ENCODE results near the gene TLK1.

Gene TLK1

DNA sequence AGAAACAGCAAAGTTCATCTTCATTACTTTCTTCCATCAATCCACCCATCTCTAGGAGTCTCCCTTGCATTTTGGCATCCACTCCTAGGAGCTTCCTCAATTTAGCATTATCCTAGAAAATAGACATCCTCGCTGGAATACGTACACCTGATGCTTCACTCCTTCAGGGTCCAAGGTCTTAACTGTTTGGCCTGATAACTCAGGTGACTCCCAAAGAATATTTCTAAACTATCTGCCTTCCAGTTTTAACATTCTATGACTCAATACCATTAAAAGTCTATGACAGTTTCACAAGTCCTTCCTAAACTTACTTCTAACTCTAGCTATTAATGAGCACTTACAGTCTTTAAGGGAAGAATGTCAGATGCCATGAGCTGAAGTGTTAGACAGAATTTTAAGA lies 26.5 kb upstream of the TLK1 start:
- H3K27me3 ChIP-seq (ENCODE audit: control insufficient read depth, insufficient read depth, low read length, poor library complexity, severe bottlenecking): no peaks in the 10 kb centered on the region
- no peaks in the 10 kb centered on the region for H3K9me3 ChIP-seq (ENCODE audit: control insufficient read depth, low read length)
- no peaks in the 10 kb centered on the region for H3K36me3 ChIP-seq (ENCODE audit: control insufficient read depth, insufficient read depth, low read length)
- 97 to 98% methylated on average over 2 of the region's 2 CpGs for WGBS, 2 experiments
- H3K4me1 ChIP-seq (ENCODE audit: control insufficient read depth, insufficient read depth, low read length): no peaks in the 10 kb centered on the region
- H3K4me3 ChIP-seq (ENCODE audit: insufficient read depth, low read depth, low read length): no peak overlapping the region
- no peak overlapping the region for H3K27ac ChIP-seq (ENCODE audit: insufficient read depth, low read depth, low read length, poor library complexity, severe bottlenecking)

- Histone ChIP-seq H3K27me3 (ENCODE audit: control insufficient read depth, insufficient read depth, low read length, poor library complexity, severe bottlenecking) (no peaks in the 10 kb centered on the region), H3K27ac (ENCODE audit: insufficient read depth, low read depth, low read length, poor library complexity, severe bottlenecking) (no peak overlapping the region), H3K36me3 (ENCODE audit: control insufficient read depth, insufficient read depth, low read length) (no peaks in the 10 kb centered on the region), H3K4me3 (ENCODE audit: insufficient read depth, low read depth, low read length) (no peak overlapping the region), H3K9me3 (ENCODE audit: control insufficient read depth, low read length) (no peaks in the 10 kb centered on the region), H3K4me1 (ENCODE audit: control insufficient read depth, insufficient read depth, low read length) (no peaks in the 10 kb centered on the region)
- 92 to 96% methylated on average over 3 of the region's 3 CpGs for WGBS, 2 experiments
Observed at GRCh38 chr2:171185941-171186340, 25.2 kb upstream of the TLK1 start.

- Histone ChIP-seq H3K4me3 (ENCODE audit: insufficient read depth, low read depth, low read length) (no peak overlapping the region), H3K27ac (ENCODE audit: insufficient read depth, low read depth, low read length, poor library complexity, severe bottlenecking) (no peak overlapping the region), H3K9me3 (ENCODE audit: control insufficient read depth, low read length) (no peaks in the 10 kb centered on the region), H3K36me3 (ENCODE audit: control insufficient read depth, insufficient read depth, low read length) (no peaks in the 10 kb centered on the region), H3K4me1 (ENCODE audit: control insufficient read depth, insufficient read depth, low read length) (no peaks in the 10 kb centered on the region), H3K27me3 (ENCODE audit: control insufficient read depth, insufficient read depth, low read length, poor library complexity, severe bottlenecking) (no peaks in the 10 kb centered on the region)
- 90 to 97% methylated on average over 2 of the region's 2 CpGs for WGBS, 2 experiments
Observed at GRCh38 chr2:171185165-171185818, 24.6 kb upstream of the TLK1 start.

- Histone ChIP-seq H3K9me3 (ENCODE audit: control insufficient read depth, low read length) (no peaks in the 10 kb centered on the region), H3K4me3 (ENCODE audit: insufficient read depth, low read depth, low read length) (no peak overlapping the region), H3K4me1 (ENCODE audit: control insufficient read depth, insufficient read depth, low read length) (no peaks in the 10 kb centered on the region), H3K36me3 (ENCODE audit: control insufficient read depth, insufficient read depth, low read length) (no peaks in the 10 kb centered on the region), H3K27me3 (ENCODE audit: control insufficient read depth, insufficient read depth, low read length, poor library complexity, severe bottlenecking) (no peaks in the 10 kb centered on the region), H3K27ac (ENCODE audit: insufficient read depth, low read depth, low read length, poor library complexity, severe bottlenecking) (no peak overlapping the region)
- WGBS, 2 experiments: 75 to 82% methylated on average over 9 of the region's 9 CpGs
Observed at GRCh38 chr2:171181064-171182049, 20.7 kb upstream of the TLK1 start.

DNA sequence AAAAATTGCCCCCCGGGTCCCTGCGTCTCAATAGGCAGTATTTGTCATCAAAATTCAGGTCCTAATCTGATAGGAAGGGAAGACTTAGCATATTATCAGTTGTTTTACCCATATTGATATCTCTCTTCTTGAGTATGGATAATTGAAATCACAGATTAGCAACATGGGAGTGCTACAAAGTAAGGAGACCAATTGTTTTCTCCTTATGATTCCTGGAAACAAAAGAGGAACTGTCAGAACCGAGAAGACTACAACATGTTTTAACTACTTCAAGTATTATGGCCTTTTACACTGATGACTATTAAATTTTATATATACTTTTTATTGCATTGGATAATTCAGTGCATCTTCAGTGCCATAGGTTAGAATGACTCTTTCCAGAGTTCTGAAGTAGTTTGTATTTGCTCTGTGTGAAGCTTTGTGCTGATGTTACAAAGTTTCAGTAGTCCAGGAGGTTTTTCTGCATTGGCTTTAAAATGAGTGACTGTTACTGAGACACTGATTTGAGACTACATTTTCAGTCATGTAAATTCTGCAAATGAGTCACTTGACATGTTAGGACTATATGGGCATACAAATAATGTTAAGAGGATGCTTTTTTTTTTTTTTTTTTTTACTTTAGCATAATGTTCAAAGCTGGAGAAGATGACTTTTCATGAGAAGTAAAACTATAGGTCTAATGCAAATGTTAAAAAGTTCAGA lies 19.7 kb upstream of the TLK1 start:
- no peaks in the 10 kb centered on the region for H3K9me3 ChIP-seq (ENCODE audit: control insufficient read depth, low read length)
- H3K36me3 ChIP-seq (ENCODE audit: control insufficient read depth, insufficient read depth, low read length): no peaks in the 10 kb centered on the region
- no peaks in the 10 kb centered on the region for H3K27me3 ChIP-seq (ENCODE audit: control insufficient read depth, insufficient read depth, low read length, poor library complexity, severe bottlenecking)
- 88 to 92% methylated on average over 3 of the region's 3 CpGs for WGBS, 2 experiments
- H3K4me3 ChIP-seq (ENCODE audit: insufficient read depth, low read depth, low read length): no peak overlapping the region
- H3K4me1 ChIP-seq (ENCODE audit: control insufficient read depth, insufficient read depth, low read length): no peaks in the 10 kb centered on the region
- no peak overlapping the region for H3K27ac ChIP-seq (ENCODE audit: insufficient read depth, low read depth, low read length, poor library complexity, severe bottlenecking)

- Histone ChIP-seq H3K36me3 (ENCODE audit: control insufficient read depth, insufficient read depth, low read length) (no peaks in the 10 kb centered on the region), H3K9me3 (ENCODE audit: control insufficient read depth, low read length) (no peaks in the 10 kb centered on the region), H3K4me3 (ENCODE audit: insufficient read depth, low read depth, low read length) (no peak overlapping the region), H3K4me1 (ENCODE audit: control insufficient read depth, insufficient read depth, low read length) (no peaks in the 10 kb centered on the region), H3K27ac (ENCODE audit: insufficient read depth, low read depth, low read length, poor library complexity, severe bottlenecking) (no peak overlapping the region), H3K27me3 (ENCODE audit: control insufficient read depth, insufficient read depth, low read length, poor library complexity, severe bottlenecking) (no peaks in the 10 kb centered on the region)
Observed at GRCh38 chr2:171178993-171179392, 18.3 kb upstream of the TLK1 start.

GRCh38 chr2:171176516-171176915 lies 15.8 kb upstream of the TLK1 start:
- 91% methylated on average over 5 of the region's 5 CpGs for WGBS, 2 experiments

GRCh38 chr2:171174075-171174474 lies 13.4 kb upstream of the TLK1 start:
- Histone ChIP-seq H3K4me3 (ENCODE audit: insufficient read depth, low read depth, low read length) (no peak overlapping the region), H3K36me3 (ENCODE audit: control insufficient read depth, insufficient read depth, low read length) (no peaks in the 10 kb centered on the region), H3K27me3 (ENCODE audit: control insufficient read depth, insufficient read depth, low read length, poor library complexity, severe bottlenecking) (no peaks in the 10 kb centered on the region), H3K9me3 (ENCODE audit: control insufficient read depth, low read length) (no peaks in the 10 kb centered on the region), H3K27ac (ENCODE audit: insufficient read depth, low read depth, low read length, poor library complexity, severe bottlenecking) (no peak overlapping the region), H3K4me1 (ENCODE audit: control insufficient read depth, insufficient read depth, low read length) (no peaks in the 10 kb centered on the region)
- WGBS, 2 experiments: 90 to 100% methylated on average over 1 to 2 of the region's 2 CpGs

More at GRCh38 chr2:171176516-171176915, 15.8 kb upstream of the TLK1 start:
- no peaks in the 10 kb centered on the region for H3K27me3 ChIP-seq (ENCODE audit: control insufficient read depth, insufficient read depth, low read length, poor library complexity, severe bottlenecking)
- H3K4me1 ChIP-seq (ENCODE audit: control insufficient read depth, insufficient read depth, low read length): no peaks in the 10 kb centered on the region
- H3K27ac ChIP-seq (ENCODE audit: insufficient read depth, low read depth, low read length, poor library complexity, severe bottlenecking): no peak overlapping the region
- no peaks in the 10 kb centered on the region for H3K9me3 ChIP-seq (ENCODE audit: control insufficient read depth, low read length)
- H3K4me3 ChIP-seq (ENCODE audit: insufficient read depth, low read depth, low read length): no peak overlapping the region
- H3K36me3 ChIP-seq (ENCODE audit: control insufficient read depth, insufficient read depth, low read length): no peaks in the 10 kb centered on the region

DNA sequence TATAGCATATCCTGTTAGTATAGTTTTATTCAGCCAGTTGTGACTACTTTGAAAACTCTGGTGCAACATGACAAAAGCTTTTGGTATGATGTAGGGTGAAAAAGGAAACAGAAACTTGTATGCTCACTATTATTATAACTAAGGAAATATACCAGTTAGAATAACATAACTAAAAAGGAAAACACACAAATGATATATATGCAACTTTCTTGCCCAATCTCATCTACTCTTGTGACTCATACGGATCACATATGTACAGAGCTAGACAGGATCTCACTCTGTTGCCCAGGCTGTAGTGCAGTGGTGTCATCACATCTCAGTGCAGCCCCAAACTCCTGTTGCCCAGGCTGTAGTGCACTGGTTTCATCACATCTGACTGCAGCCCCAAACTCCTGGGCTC lies 12.4 kb upstream of the TLK1 start:
- 87 to 92% methylated on average over 1 of the region's 1 CpG for WGBS, 2 experiments
- Histone ChIP-seq H3K4me1 (ENCODE audit: control insufficient read depth, insufficient read depth, low read length) (no peaks in the 10 kb centered on the region), H3K4me3 (ENCODE audit: insufficient read depth, low read depth, low read length) (no peak overlapping the region), H3K27ac (ENCODE audit: insufficient read depth, low read depth, low read length, poor library complexity, severe bottlenecking) (no peak overlapping the region), H3K36me3 (ENCODE audit: control insufficient read depth, insufficient read depth, low read length) (no peaks in the 10 kb centered on the region), H3K27me3 (ENCODE audit: control insufficient read depth, insufficient read depth, low read length, poor library complexity, severe bottlenecking) (no peaks in the 10 kb centered on the region), H3K9me3 (ENCODE audit: control insufficient read depth, low read length) (no peaks in the 10 kb centered on the region)

DNA sequence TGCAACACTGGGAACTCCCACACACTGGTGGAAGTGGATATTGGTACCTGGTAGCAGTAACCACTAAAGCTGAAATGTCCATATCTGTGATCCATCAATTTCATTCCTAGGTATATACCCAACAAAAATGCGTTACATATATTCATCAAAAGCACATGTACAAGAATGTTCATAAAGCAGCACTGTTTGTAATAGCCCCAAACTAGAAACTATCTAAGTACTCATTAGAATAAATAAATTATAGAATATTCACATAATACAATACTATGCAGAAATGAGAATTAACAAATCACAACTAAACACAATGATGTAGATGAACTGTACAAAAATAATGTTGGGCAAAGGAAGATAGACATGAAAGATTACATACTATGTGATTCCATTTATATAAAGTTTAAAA lies 11.1 kb upstream of the TLK1 start:
- no peaks in the 10 kb centered on the region for H3K4me1 ChIP-seq (ENCODE audit: control insufficient read depth, insufficient read depth, low read length)
- H3K9me3 ChIP-seq (ENCODE audit: control insufficient read depth, low read length): no peaks in the 10 kb centered on the region
- H3K27me3 ChIP-seq (ENCODE audit: control insufficient read depth, insufficient read depth, low read length, poor library complexity, severe bottlenecking): no peaks in the 10 kb centered on the region
- H3K27ac ChIP-seq (ENCODE audit: insufficient read depth, low read depth, low read length, poor library complexity, severe bottlenecking): no peak overlapping the region
- no peaks in the 10 kb centered on the region for H3K36me3 ChIP-seq (ENCODE audit: control insufficient read depth, insufficient read depth, low read length)
- H3K4me3 ChIP-seq (ENCODE audit: insufficient read depth, low read depth, low read length): no peak overlapping the region
- 92 to 100% methylated on average over 1 of the region's 1 CpG for WGBS, 2 experiments
